HTR-8/SVneo (cell line): ENCODE measurements around the gene CPAMD8.

ENCODE experiments used
- DNase-seq: peaks from one replicate; pipeline ENCODE4 v3.0.0; 2011; ENCODE audit warnings: low spot score, mixed read lengths; ENCODE audit not compliant: insufficient read length
- FAIRE-seq: peaks from 2 replicates; lab custom pipeline; 2011; peaks lifted over from hg19 to GRCh38; lab: Jason Lieb, UNC

Gene CPAMD8

GRCh38 chr19:16928351-16928750, 98.3 kb downstream of the CPAMD8 start:
- FAIRE-seq (no peak), DNase-seq (no peak)

GRCh38 chr19:16927883-16928282, 98.7 kb downstream of the CPAMD8 start:
- no peak for FAIRE-seq
- DNase-seq = no peak

- FAIRE-seq = no peak
- no peak for DNase-seq
Measured at GRCh38 chr19:16922949-16923348, 103.7 kb downstream of the CPAMD8 start.

- DNase-seq = no peak
- FAIRE-seq = no peak
Measured at GRCh38 chr19:16922592-16922934, 104.0 kb downstream of the CPAMD8 start.

GRCh38 chr19:16921766-16922591, 104.6 kb downstream of the CPAMD8 start:
- FAIRE-seq (no peak), DNase-seq (no peak)

GRCh38 chr19:16920816-16921529, 105.6 kb downstream of the CPAMD8 start:
- DNase-seq (no peak), FAIRE-seq (no peak)

GRCh38 chr19:16919496-16919895, 107.1 kb downstream of the CPAMD8 start:
- FAIRE-seq (no peak), DNase-seq (no peak)

GRCh38 chr19:16917401-16917800, 109.2 kb downstream of the CPAMD8 start:
- DNase-seq (no peak), FAIRE-seq (no peak)

- FAIRE-seq = no peak
- DNase-seq = no peak
Measured at GRCh38 chr19:16915734-16916133, 110.9 kb downstream of the CPAMD8 start.

GRCh38 chr19:16915135-16915534, 111.5 kb downstream of the CPAMD8 start:
- DNase-seq = no peak
- FAIRE-seq = no peak

- no peak for FAIRE-seq
Measured at GRCh38 chr19:16914421-16914820, 112.2 kb downstream of the CPAMD8 start.

GRCh38 chr19:16912780-16913179, 113.8 kb downstream of the CPAMD8 start:
- DNase-seq = no peak
- no peak for FAIRE-seq

More at GRCh38 chr19:16914421-16914820, 112.2 kb downstream of the CPAMD8 start:
- DNase-seq = no peak

- no peak for FAIRE-seq
Measured at GRCh38 chr19:16911046-16911445, 115.6 kb downstream of the CPAMD8 start.

GRCh38 chr19:16908759-16909158, 117.9 kb downstream of the CPAMD8 start:
- DNase-seq (no peak), FAIRE-seq (no peak)

More at GRCh38 chr19:16911046-16911445, 115.6 kb downstream of the CPAMD8 start:
- DNase-seq = no peak

- FAIRE-seq = no peak
Measured at GRCh38 chr19:16904599-16904998, 122.0 kb downstream of the CPAMD8 start.

GRCh38 chr19:16903347-16903746, 123.3 kb downstream of the CPAMD8 start:
- FAIRE-seq (no peak), DNase-seq (no peak)

More at GRCh38 chr19:16904599-16904998, 122.0 kb downstream of the CPAMD8 start:
- DNase-seq = no peak

- FAIRE-seq = no peak
- no peak for DNase-seq
Measured at GRCh38 chr19:16902545-16902944, 124.1 kb downstream of the CPAMD8 start.

- DNase-seq (no peak), FAIRE-seq (no peak)
Measured at GRCh38 chr19:16901491-16902175, 125.0 kb downstream of the CPAMD8 start.

- no peak for FAIRE-seq
- DNase-seq = peak; percentile 61
Measured at GRCh38 chr19:16899566-16900075, 127.0 kb downstream of the CPAMD8 start.

- FAIRE-seq (no peak), DNase-seq (no peak)
Measured at GRCh38 chr19:16898361-16899015, 128.1 kb downstream of the CPAMD8 start.
